HG03342 (cell line): ENCODE results near the gene RUNX2.

ENCODE experiments used
- ATAC-seq: cut with Tn5 transposase; IDR thresholded peaks from one replicate; pipeline ENCODE4 v1.9.1; 2021; ENCODE audit warnings: mild to moderate bottlenecking, moderate library complexity; ENCODE audit not compliant: unreplicated experiment

Gene RUNX2

GRCh38 chr6:45507186-45507585 is 179.1 kb downstream of the RUNX2 start:
- no peak for ATAC-seq

GRCh38 chr6:45509426-45509825 is 181.3 kb downstream of the RUNX2 start:
- ATAC-seq, result no peak

- no peak for ATAC-seq
Measured at GRCh38 chr6:45512717-45513116, 184.6 kb downstream of the RUNX2 start.

GRCh38 chr6:45513213-45513618 is 185.1 kb downstream of the RUNX2 start:
- no peak for ATAC-seq

GRCh38 chr6:45513843-45514242 is 185.7 kb downstream of the RUNX2 start:
- ATAC-seq, result no peak

GRCh38 chr6:45514454-45515230 is 186.5 kb downstream of the RUNX2 start:
- no peak for ATAC-seq

GRCh38 chr6:45518013-45518720 is 190.0 kb downstream of the RUNX2 start:
- ATAC-seq, result no peak

- no peak for ATAC-seq
Measured at GRCh38 chr6:45521226-45521625, 193.1 kb downstream of the RUNX2 start.

- no peak for ATAC-seq
Measured at GRCh38 chr6:45522486-45522885, 194.4 kb downstream of the RUNX2 start.

- ATAC-seq, result no peak
Measured at GRCh38 chr6:45527210-45527609, 199.1 kb downstream of the RUNX2 start.

GRCh38 chr6:45531999-45532595 is 204.0 kb downstream of the RUNX2 start:
- ATAC-seq, result no peak

GRCh38 chr6:45532721-45533210 is 204.6 kb downstream of the RUNX2 start:
- ATAC-seq, result no peak

- ATAC-seq, result no peak
Measured at GRCh38 chr6:45533386-45533785, 205.3 kb downstream of the RUNX2 start.

GRCh38 chr6:45535933-45536332 is 207.8 kb downstream of the RUNX2 start:
- ATAC-seq, result no peak

GRCh38 chr6:45537539-45537938 is 209.4 kb downstream of the RUNX2 start:
- no peak for ATAC-seq

GRCh38 chr6:45538641-45539547 is 210.8 kb downstream of the RUNX2 start:
- ATAC-seq, result no peak

- ATAC-seq, result no peak
Measured at GRCh38 chr6:45540375-45540920, 212.3 kb downstream of the RUNX2 start.

GRCh38 chr6:45541934-45542333 is 213.8 kb downstream of the RUNX2 start:
- no peak for ATAC-seq

GRCh38 chr6:45543298-45544235 is 215.4 kb downstream of the RUNX2 start:
- no peak for ATAC-seq
